ENCODE measurements around the gene ABCC1.

GRCh38 chr16:15915555-15916081, 33.8 kb upstream of the ABCC1 start:
- TF ChIP-seq CTCF (IDR thresholded peaks at IDR 0.05) (no peak), POLR2A (IDR thresholded peaks at IDR 0.05) (no peak), POLR2AphosphoS5 (IDR thresholded peaks at IDR 0.05) (no peak), EP300 (IDR thresholded peaks at IDR 0.05) (no peak)
